HS-5 (cell line): ENCODE data around the gene INTS6L.
"Not testable (repeated sequence)": the region's sequence is repeated elsewhere in the genome, so short reads cannot be mapped to it uniquely, and the experiment has no call there.

Experiments used
- DNase-seq: peaks from one replicate; pipeline ENCODE4 v3.0.0-alpha.2; 2012; ENCODE audit warnings: low read depth

Gene INTS6L

GRCh38 chrX:135605906-135606305 lies 85.4 kb downstream of the INTS6L start:
- DNase-seq: no peak

- not testable (repeated sequence) for DNase-seq
These were observed 104.1 kb downstream of the INTS6L start for GRCh38 chrX:135624408-135625204.

- no peak for DNase-seq
These were observed 105.5 kb downstream of the INTS6L start for GRCh38 chrX:135625995-135626394.

- DNase-seq: no peak
These were observed 108.9 kb downstream of the INTS6L start for GRCh38 chrX:135629342-135629741.
